ENCODE measurements around the gene LFNG.

Gene LFNG

DNA sequence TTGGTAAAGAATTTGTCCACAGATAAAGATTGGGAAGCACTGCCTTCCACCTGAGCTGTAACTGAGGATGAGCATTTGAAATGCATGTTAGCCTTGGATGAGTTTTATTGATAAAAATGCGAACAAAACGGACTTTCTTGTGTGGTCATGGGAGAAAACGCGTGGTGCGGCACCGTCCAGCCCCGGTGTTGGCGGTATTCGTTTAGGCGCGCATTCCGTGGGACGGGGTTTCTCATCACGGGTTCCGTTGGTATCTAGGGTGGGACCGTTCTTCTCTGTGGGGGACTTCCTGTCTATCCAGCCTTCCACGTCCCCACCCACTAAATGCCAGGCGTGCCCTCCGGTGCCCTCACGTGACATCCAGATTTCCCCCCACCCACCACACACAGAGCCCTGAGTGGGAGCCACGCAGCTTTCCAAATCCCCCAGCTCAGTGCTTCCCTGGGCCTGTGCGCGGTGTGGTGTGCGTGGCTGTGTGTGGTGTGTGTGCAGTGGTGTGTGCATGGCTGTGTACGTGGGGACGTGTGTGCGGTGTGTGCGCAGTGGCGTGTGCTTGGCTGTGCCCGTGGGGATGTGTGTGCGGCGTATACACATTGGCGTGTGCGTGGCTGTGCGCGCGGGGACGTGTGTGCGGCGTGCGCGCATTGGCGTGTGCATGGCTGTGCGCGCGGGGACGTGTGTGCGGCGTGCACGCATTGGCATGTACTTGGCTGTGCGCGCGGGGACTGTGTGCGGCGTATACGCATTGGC is 57.3 kb downstream of the LFNG start:
- no peak for DNase-seq

Measured in stimulated activated CD4-positive, alpha-beta T cell treated with anti-CD3 and anti-CD28 coated beads, Interleukin-4, amount 100 ng/mL, for 4 hours (primary cell).